Kidney (tissue), 2 donors: ENCODE measurements around the gene C5orf47. TPM values are rescaled to one million over a fixed set of nuclear protein-coding genes. Genes with fewer than 3 reads are reported as not detected.

ENCODE experiments used
- polyA plus RNA-seq: library from polyadenylated mRNA; stranded (reverse); fragments of 350-450 nt; fragmentation: Illumina TruSeq; extraction: RNeasy Lipid Tissue Mini Kit (QIAGEN cat#74804); gene quantifications from one replicate; pipeline ENCODE4 v1.2.3, GENCODE V29; 2014; ENCODE audit warnings: low read depth, low replicate concordance; ENCODE audit not compliant: insufficient read depth
- total RNA-seq: library from RNA; stranded (reverse); fragmentation: NEBNext Ultra II Directional; extraction: Animal tissue kit (Norgen Biotek cat#: 25700); gene quantifications from one replicate; pipeline ENCODE4 v1.2.1, GENCODE V29; 2021
- donor health status: DM: yes; HTN: yes; CAD: no.

Gene C5orf47
- total and polyA plus RNA-seq, 2 donors from 2014 or later, result not detected

Other genes starting within 250 kb of the C5orf47 start
- gene CPEB4, start 100.8 kb upstream of the C5orf47 start, total RNA-seq, result 73.0 TPM
- gene CPEB4, start 100.8 kb upstream of the C5orf47 start, polyA plus RNA-seq, result 9.5 TPM
- not detected for gene NSG2, start 56.5 kb downstream of the C5orf47 start, total RNA-seq
- gene NSG2, start 56.5 kb downstream of the C5orf47 start, polyA plus RNA-seq, result 0.41 TPM